K562 (cell line): ENCODE results near the gene FRAT2. TPM values are rescaled to one million over a fixed set of nuclear protein-coding genes. Genes with fewer than 3 reads are reported as not detected.

Experiments
- BRF2 ChIP-seq: IDR thresholded peaks from 3 replicates; pipeline ENCODE4 v1.6.1; 2011; ENCODE audit warnings: borderline replicate concordance, mild to moderate bottlenecking; ENCODE audit not compliant: insufficient read length, insufficient read depth
- DACH1 ChIP-seq: fragments of 450-650 bp; IDR thresholded peaks from 2 replicates; pipeline ENCODE4 v1.6.1; 2018; ENCODE audit not compliant: partially characterized antibody
- DNMT1 ChIP-seq: fragments of 450-650 bp; IDR thresholded peaks from 2 replicates; pipeline ENCODE4 v1.6.1; 2016; ENCODE audit warnings: antibody characterized with exemption, mild to moderate bottlenecking
- MGA ChIP-seq: fragments of 450-650 bp; IDR thresholded peaks from 2 replicates; pipeline ENCODE4 v1.6.1; 2016; ENCODE audit warnings: mild to moderate bottlenecking, moderate library complexity
- MNT ChIP-seq, 2 experiments: fragments of 450-650 bp; conservative IDR thresholded peaks; 2 replicates each; pipeline ENCODE4 v1.6.1; 2017; ENCODE audit warnings: mild to moderate bottlenecking in 2 of 2, moderate library complexity in 2 of 2
- PHB ChIP-seq: fragments of 250-450 bp; sonication (Bioruptor Pico); IDR thresholded peaks from 2 replicates; pipeline ENCODE4 v1.5.0; 2021
- POLR2G ChIP-seq: fragments of 200-400 bp; formaldehyde crosslinking; IDR thresholded peaks from 2 replicates; pipeline ENCODE4 v1.6.1; 2017; ENCODE audit warnings: low read depth, mild to moderate bottlenecking, antibody characterized with exemption, low read length, moderate library complexity
- ZBTB7A ChIP-seq: IDR thresholded peaks from 2 replicates; pipeline ENCODE4 v1.6.1; 2011; ENCODE audit warnings: low read depth, mild to moderate bottlenecking, low read length, moderate library complexity, borderline replicate concordance; ENCODE audit not compliant: control insufficient read depth
- ZNF165 ChIP-seq: fragments of 250-450 bp; sonication (Bioruptor Pico); IDR thresholded peaks from 2 replicates; pipeline ENCODE4 v1.4.0; 2020; ENCODE audit warnings: borderline replicate concordance
- ZNF23 ChIP-seq: fragments of 250-450 bp; sonication (Bioruptor Pico); IDR thresholded peaks from 2 replicates; pipeline ENCODE4 v1.4.0; 2020; ENCODE audit warnings: mild to moderate bottlenecking
- ZNF280B ChIP-seq: fragments of 250-450 bp; sonication (Bioruptor Pico); IDR thresholded peaks from 2 replicates; pipeline ENCODE4 v1.5.1; 2021; ENCODE audit warnings: mild to moderate bottlenecking
- polyA plus RNA-seq, 8 experiments: library from polyadenylated mRNA; depleted of rRNA in 4 of 8; stranded (reverse) in 5 of 8; unstranded in 3 of 8; fragments of >200 nt; fragmentation: Nextera tagmentation in 2 of 8; fragmentation: Illumina TruSeq in 1 of 8; extraction: Ambion mirVana in 2 of 8; extraction: Trizol in 1 of 8; gene quantifications; 2 replicates each; pipeline versions ENCODE4 v1.2.1 to v1.2.3, GENCODE V29; 2011 to 2014; ENCODE audit warnings: inconsistent platforms in 1 of 8, missing spikeins in 1 of 8
- total RNA-seq, 7 experiments: library from RNA; depleted of rRNA in 6 of 7; stranded (reverse); fragments of >200 nt in 6 of 7; fragmentation: Illumina TruSeq in 2 of 7; extraction: Trizol in 2 of 7; gene quantifications; 2 replicates each; pipeline versions ENCODE4 v1.2.1 to v1.2.3, GENCODE V29; 2011 to 2021; ENCODE audit warnings: low replicate concordance in 1 of 7

FRAT2 gene
- total and polyA plus RNA-seq, 9 of the 15 experiments (the other 6 are each of a cell fraction or from before 2014, with no cell fraction given) = 4.3 to 31.7 (median 19.5) TPM

GRCh38 chr10:97333601-97334369 lies 744 bp downstream of the FRAT2 start (continued):
- TF ChIP-seq BRF2 = no peak
- TF ChIP-seq ZNF165 (CRISPR knock-in tag) = no peak
- TF ChIP-seq DNMT1 = no peak
- peak; percentile 45 for TF ChIP-seq MGA
- no peak for TF ChIP-seq PHB (CRISPR knock-in tag)
- peak; percentile 29; the same call in 1 of the 2 replicates for TF ChIP-seq POLR2G
- TF ChIP-seq DACH1 = no peak
- peak in 1 of 2 experiments; percentile 12; a peak in 1 of 4 replicates for TF ChIP-seq MNT (conservative IDR thresholded peaks at IDR 0.05)
- TF ChIP-seq ZBTB7A = peak; percentile 10; the same call in 1 of the 2 replicates
- no peak for TF ChIP-seq ZNF23
- no peak for TF ChIP-seq ZNF280B (CRISPR knock-in tag)
